HG03064 (cell line): Measurements from ENCODE around the gene SMTN.
"Not testable (repeated sequence)": the region's sequence is repeated elsewhere in the genome, so short reads cannot be mapped to it uniquely, and the experiment has no call there.

Experiments used
- ATAC-seq: cut with Tn5 transposase; IDR thresholded peaks from one replicate; pipeline ENCODE4 v1.9.1; 2021; ENCODE audit warnings: low read depth; ENCODE audit not compliant: unreplicated experiment

Gene SMTN

DNA sequence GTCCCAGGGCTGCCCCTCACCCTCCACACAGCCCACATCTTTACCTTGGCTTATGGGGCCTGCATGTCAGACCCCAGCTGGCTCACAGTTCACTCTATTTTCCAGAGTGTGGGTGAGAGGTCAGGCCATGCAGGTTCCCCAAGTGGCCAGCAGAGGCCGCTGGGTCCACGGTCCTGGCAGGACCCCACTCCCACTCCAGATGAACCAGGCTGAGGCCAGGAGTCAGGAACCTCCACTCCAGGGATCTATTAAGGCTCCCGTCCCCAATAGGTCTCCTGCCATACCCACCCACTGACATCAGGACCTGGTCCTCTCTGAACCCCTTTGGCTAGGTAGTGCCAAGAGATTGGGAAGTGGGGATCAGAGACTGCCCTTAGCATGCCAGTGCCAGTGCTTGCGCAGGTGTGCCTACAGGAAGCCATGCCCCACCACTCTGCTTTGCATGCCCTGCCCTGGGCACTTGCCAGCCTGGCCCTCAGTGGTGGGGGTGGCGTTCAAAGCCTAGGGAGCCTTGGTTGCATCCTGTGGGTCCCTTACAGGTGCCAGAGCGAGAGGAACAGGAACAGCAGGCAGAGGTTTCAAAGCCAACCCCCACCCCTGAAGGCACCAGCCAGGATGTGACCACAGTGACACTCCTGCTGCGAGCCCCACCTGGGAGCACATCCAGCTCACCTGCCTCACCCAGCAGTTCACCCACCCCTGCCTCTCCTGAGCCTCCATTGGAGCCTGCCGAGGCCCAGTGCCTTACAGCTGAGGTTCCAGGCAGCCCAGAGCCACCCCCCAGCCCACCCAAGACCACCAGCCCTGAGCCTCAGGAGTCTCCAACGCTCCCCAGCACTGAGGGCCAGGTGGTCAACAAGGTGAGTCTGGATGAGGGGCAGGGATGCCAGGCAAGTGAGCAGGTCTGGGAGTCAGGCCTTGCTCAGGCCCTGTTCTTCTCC is 8.3 kb downstream of the SMTN start:
- no peak for ATAC-seq

DNA sequence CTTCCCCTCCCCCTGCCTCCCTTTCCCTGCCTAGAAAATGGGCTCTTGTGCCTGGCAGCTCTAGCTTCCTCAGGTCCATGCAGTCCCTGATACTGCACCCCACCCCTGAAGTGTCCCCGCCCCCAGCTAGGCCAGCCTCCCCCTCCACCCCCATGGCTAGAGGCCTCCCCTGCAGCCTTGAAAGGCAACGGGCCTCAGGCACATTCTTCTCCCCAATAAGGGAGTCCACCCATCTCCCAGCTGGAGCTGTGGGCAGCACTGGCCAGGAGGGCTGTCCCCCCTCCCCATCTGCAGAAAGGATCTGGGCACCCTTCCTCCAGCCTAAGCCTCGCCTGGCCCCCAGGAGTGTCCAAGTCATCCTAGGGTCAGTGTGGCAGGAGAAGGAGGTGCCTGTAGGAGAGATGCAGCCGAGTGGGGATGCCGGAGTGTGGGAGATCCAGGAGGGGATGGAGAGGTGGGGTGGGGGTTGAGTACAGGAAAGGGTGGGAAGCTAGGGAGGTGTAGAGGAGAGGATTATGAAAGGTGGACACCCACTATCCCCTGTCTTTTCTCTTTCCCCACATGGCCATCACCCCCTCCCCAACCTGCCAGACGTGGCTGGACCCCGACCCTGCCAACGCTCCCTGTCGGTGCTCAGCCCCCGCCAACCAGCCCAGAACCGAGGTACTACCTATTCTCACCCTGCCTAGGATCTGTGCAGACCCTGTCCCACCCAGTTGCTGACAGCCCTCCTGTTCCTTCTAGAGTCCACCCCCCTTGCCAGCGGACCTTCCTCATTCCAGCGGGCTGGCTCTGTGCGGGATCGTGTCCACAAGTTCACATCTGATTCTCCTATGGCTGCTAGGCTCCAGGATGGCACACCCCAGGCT is 9.3 kb downstream of the SMTN start:
- no peak for ATAC-seq

DNA sequence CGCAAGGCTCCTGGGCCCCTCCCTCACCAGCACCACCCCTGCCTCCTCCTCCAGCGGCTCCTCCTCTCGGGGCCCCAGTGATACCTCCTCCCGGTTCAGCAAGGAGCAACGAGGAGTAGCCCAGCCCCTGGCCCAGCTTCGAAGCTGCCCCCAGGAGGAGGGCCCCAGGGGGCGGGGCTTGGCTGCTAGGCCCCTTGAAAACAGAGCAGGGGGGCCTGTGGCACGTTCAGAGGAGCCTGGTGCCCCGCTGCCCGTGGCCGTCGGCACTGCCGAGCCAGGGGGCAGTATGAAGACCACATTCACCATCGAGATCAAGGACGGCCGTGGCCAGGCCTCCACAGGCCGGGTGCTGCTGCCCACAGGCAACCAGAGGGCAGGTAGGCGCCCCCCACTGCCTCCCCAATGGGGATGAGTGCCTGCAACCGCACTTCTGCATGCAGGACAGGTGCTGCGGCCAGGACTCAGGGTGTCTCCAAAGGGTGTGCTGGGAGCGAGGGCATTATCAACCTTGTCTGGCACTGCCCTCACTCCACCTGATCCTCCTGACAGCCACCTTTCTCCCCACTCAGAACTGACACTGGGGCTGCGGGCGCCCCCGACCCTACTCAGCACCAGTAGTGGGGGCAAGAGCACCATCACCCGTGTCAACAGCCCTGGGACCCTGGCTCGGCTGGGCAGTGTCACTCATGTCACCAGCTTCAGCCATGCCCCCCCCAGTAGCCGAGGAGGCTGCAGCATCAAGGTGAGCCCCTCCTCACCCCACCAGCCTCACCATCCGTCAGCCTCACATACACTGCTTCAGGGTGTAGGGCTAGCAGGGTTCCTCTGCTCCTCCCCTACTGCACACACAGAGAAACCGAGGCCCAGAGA is 10.2 kb downstream of the SMTN start:
- no peak for ATAC-seq

DNA sequence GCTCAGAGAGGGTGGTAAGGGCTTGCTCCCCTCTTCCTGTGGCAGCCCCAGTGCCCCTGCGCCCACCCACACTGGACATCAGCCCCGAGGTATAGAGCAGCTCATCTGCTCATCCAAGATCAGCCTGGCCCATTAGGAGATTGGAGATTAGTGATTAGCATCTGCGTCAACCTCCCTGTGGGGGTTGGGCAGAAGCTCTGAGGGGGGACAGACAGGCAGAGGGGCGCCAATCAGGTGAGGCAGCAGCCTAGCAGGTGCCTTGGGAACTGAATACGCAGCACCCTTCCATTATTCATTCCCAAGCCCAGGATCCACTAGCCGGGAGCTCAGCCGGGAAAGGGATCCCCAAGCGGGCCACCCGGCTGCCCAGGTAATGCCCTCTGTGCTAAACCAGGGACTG is 11.0 kb downstream of the SMTN start:
- no peak for ATAC-seq

DNA sequence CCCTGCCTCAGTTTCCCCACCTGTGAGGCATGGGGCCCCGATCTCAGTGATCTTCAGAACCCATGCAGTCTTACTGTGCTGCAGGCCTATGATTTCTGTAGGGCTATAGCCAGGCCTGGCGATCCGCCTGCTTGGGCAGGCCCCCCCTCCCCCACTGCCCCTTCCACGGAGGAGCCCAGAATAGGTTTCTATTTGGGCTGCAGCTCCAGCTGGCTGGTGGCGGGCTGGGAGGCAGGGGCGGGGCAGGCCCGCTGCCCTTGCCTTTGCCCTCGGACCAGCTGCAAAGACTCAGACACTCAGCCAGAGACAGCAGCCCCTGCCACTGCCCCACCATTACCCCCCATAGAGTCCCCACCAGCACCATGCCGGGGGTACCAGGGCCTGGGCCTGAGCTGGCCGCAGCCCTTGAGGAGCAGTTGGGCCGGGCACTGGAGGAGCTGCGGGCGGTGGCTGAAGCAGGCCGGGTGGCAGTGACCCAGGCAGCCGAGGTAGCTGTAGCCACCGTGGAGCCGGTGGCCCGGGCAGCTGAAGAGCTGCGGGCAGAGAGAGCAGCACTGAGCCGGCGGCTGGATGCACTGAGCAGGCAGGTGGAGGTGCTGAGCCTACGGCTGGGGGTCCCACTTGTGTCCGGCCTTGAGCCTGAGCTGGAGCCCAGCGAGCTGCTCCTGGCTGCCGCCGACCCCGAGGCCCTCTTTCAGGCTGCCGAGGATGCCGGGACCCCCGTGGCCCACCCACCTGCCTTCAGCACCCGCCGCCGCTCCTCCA is 12.2 kb downstream of the SMTN start:
- no peak for ATAC-seq

DNA sequence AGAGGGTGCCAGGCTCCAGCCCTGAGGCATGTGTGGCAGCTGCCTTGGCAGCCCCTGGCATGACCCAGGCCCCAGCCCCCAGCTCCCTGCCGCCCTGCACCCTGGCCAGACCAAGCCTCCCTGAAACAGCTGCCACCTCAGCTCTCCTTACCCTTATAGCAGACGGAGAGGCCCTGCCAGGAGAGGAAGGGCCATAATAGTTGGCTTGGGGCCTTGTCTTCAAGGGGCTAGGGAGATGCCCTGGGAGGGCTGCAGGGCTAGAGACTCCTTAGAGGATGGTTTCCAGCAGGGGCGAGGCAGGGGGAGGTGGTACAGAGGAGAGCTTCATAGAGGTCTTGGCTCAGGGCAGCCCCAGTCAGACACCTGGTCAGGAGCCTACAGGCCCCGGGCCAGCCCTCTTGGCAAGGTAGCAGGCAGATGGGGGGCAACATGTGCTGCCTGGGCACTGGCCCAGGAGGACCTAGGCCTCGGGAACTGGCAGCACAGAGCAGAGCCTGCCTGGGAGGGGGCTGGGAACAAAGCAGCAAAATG is 13.0 kb downstream of the SMTN start:
- no peak for ATAC-seq

DNA sequence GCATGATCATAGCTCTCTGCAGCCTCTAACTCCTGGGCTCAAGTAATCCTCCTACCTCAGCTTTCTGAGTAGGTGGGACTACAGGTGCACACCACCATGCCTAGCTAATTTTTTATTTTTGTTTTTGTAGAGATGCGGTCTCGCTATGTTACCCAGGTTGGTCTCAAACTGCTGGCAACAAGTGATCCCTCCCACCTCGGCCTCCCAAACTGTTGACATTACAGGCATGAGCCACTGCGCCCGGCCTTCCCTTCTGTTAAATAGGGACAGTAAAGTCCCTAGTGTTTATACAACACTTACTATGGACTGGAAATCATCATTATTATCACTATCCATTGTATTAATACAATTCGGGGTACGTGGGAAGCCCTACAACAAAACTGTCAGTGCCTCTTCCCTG is 13.6 kb downstream of the SMTN start:
- ATAC-seq = no peak

DNA sequence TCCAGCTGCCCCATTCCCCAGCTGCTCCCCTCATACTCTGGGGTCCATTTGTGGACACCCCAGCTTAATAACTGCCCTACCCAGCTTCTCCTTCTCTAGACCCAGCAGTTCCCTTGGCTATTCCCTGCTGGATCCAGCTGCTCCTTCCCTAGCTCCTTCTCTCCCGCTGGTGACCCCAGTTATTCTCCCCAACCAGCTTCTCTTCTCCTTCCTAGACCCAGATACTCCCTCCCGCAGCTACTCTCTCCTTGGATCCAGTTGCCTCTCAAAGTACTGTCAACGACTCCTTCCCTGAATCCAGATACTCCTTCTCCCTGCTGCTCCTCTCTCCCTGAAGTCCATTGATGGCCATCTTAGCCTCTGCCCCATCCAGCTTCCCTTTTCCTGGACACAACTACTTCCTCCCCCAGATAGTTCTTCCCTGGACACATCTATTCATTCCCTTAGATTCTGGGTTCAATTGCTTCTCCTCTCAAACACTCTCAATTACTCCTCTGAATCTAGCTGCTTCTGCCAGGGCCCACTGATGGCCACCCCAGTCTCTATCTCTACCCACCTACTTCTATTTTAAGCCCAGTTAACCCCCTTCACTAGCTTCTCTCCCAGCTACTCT is 14.6 kb downstream of the SMTN start:
- ATAC-seq = no peak

DNA sequence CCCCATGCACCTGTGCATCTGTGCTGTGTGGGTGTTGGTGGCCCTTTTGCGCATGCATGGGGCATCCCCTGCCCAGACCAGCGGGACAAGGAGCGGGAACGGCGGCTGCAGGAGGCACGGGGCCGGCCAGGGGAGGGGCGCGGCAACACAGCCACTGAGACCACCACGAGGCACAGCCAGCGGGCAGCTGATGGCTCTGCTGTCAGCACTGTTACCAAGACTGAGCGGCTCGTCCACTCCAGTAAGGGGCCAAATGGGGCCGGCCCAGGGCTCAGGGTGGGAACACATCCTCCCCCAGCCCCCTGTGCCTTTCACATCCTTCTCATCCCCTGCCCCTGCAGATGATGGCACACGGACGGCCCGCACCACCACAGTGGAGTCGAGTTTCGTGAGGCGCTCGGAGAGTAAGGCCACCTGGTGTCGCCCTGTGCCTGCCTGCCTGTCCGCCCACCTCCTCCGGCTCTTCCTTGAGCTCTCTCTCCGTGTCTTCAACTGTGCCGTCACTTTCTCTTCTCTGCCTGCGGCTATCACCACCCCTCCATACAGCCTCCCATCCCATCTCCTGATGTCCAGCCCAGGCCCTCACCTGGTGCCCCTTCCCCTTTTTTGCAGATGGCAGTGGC is 15.7 kb downstream of the SMTN start:
- no peak for ATAC-seq

DNA sequence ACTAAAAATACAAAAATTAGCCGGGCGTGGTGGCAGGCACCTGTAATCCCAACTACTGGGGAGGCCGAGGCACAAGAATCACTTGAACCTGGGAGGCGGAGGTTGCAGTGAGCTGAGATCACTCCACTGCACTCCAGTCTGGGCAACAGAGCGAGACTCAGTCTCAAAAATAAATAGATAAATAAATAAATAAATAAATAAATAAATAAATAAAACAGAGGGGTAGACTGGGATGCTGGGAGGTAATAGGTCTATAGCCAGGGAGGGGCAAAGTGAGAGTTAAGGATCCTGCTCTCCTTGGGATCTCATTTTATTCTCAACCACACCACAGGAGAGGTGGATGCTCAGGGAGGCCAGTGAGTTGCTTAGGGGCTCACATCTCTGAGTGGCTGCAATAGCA is 16.4 kb downstream of the SMTN start:
- ATAC-seq = not testable (repeated sequence)

DNA sequence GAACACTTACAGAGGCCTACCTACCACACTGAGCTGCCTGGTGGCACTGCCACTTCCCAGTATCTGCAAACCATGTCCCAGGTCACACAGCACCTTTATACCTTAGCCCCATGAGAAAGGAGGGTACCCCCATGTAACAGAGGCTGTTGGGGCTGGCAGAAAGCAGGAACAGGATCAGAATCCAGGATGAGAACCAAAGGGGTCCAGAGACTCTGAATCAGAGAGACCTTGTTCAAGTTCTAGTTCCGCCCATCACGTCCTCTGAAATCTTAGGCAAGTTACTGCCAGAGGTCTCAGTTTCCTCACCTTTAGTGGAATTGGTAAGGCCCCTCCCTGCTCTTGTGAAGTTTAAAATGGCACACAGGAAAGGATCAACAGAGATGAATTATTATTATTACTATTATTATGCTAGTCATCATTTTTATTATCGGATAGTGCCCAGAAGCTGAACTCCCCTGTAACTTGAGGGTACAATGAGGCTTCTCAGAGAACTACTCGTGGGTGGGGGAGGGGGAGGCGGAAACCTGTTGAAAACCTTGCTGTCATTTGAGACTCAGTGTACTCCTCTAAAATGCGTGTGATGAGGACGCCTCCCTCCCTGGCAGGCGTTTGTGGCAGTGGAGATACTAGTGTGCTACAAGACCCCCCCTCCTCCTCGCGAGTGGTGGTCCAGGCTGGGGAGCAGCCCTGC is 17.0 kb downstream of the SMTN start:
- ATAC-seq = no peak

DNA sequence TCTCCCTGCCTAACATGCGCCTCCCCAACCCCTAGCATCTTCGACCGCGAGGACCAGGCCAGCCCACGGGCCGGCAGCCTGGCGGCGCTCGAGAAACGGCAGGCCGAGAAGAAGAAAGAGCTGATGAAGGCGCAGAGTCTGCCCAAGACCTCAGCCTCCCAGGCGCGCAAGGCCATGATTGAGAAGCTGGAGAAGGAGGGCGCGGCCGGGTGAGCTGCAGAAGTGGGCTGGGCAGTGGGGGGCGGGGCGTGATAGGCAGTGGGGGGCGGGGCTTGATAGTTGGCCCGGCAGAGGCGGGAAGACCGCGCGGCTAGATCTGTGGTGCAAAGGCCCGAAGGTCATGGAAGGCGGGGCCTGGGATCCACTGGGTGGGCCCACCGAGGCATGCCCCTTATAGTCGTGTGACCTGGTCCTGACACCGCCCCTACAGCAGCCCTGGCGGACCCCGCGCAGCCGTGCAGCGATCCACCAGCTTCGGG is 17.6 kb downstream of the SMTN start:
- ATAC-seq = no peak

DNA sequence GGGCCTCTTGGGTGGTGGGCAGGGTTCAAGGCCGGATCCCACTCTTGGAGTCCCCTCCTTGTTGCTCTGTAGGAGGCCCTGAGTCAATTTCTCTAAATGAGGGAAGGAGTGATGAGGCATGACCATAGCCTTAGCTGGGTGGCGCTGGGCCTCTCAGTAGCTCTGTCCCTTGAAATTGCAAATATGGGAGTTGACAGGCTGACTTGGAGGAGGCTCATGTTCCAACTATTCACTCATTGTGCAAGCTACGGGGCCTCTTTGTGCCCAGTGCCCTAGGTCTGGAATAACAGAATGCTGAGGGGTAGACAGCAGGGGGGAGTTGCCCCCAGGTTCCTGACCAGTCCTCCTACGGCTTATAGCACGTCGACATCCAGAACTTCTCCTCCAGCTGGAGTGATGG is 18.3 kb downstream of the SMTN start:
- ATAC-seq = no peak

DNA sequence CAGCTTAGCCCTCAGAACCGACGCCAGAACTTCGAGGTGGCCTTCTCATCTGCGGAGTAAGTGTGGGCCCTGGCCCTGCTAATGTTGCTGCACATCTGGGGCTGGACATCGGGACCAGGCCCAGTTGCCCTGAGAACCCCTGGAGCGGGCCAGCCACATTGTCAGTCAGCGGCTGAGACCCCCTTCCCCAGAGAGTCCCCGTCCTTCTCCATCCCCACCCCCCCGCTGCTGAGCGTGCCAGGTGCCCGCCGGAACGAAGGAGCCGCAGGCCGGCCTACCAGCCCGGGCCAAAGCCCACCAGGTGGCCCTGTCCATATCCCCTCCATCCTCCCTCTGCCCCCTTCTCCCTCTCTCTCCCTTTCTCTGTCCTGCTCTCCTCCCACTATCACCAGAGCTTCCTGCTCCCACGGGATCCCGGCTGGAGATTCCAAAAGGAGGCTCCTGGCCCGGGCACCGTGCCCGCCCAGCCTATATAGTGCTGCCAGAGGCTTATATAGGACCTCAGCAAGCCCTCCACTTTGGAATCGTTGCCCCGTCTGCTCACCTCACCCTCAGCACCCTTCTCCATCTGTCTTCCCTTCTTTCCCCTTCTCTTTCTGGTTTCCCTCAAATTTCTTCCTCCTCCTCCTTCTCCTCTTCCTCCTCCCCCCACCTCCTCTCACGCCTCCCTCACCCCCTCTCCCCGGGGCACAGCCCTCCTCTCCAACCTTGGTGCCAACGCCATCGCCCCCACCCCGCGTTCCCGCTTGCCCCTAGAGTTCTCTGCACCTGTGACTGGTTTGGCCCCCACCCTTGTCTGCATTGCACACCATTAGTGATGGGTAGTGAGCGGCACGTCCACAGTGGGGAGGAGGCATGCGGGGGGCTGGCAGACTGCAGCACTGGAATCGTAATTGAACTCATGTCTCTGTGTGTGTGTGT is 19.0 kb downstream of the SMTN start:
- no peak for ATAC-seq

DNA sequence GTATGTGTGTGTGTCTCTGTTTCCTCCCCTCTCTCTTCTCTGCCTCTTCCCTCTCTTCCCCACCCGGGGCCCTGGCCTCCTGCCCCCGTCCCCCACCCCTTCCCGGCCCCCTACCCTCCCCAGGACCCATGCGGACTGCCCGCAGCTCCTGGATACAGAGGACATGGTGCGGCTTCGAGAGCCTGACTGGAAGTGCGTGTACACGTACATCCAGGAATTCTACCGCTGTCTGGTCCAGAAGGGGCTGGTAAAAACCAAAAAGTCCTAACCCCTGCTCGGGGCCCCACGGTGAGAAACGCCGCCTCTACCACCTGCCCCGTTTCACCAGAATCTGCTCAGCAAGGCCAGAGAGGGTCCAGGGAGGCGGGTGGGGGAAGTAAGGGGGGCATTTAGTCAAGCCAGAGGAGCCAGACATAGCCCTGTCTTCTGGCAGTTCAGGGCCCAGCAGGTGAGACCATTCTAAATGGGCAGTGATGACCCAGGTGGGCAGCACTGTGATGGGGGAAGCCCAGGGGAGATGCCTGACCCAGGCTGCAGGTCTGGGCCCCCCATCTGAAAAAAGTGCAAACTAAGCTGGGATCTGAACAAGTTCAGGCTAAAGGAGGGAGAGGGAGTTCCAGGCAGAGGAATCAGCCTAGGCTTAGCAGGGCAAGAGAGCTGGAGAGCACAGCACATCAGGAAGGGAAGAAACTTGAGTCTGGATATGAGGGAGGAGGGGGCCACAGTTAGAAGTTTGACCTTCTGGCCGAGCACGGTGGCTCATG is 19.8 kb downstream of the SMTN start:
- ATAC-seq = no peak

DNA sequence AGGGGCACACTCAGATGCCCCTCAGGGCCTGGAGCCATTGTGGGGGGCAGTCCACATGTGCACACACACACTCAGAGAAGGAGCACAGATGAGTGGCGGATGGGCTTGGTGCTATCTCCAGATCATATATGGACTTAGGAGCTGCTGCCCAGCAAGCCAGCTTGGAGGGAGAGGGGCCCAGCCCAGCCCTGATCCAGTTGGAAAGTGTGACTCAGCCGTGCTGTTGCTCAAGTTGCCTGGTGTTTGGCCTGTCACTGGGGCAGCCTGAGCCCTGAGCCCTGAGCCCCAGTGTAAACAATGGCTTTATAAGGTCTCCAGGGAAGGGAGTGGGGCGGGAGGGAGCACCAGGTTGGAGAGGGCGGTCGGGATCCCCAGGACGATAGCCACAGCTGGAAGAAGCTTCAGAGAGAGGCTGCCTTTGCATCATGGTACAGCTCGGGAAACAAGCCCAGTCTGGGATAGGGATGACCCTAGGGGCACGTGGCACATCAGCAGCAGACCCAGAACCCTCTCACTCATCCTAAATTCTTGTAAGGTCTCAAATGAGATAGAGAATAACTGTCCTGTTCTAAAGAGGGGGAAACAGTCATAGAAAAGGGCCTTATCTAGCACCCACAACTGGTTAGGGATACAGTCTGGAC is 21.4 kb downstream of the SMTN start:
- no peak for ATAC-seq
